Thyroid gland (tissue), 4 donors: ENCODE measurements around the gene POLK. TPM values are rescaled to one million over a fixed set of nuclear protein-coding genes. Genes with fewer than 3 reads are reported as not detected.

Source experiments
- DNase-seq, 2 donors: peaks; one replicate each; pipeline ENCODE4 v3.0.0-alpha.2; 2019
- H3K27ac ChIP-seq, 3 donors: fragments of 200-600 bp; sonication (generic); 1 replicate in 2 of 3; 2 replicates in 1 of 3; pipeline ENCODE4 v1.5.1; 2016 to 2019; ENCODE audit warnings: mild to moderate bottlenecking in 1 of 3, moderate library complexity in 1 of 3
- H3K27me3 ChIP-seq: fragments of 200-600 bp; sonication (generic); one replicate; pipeline ENCODE4 v1.5.1; 2019
- H3K36me3 ChIP-seq, 2 donors: fragments of 200-600 bp; sonication (generic); one replicate each; pipeline ENCODE4 v1.5.1; 2016 to 2019
- H3K4me1 ChIP-seq, 2 donors: fragments of 200-600 bp; sonication (generic); one replicate each; pipeline ENCODE4 v1.5.1; 2017 to 2019
- H3K4me3 ChIP-seq, 3 donors: fragments of 200-600 bp; sonication (generic); replicated peaks in 1 of 3; 1 replicate in 2 of 3; 2 replicates in 1 of 3; pipeline ENCODE4 v1.5.1; 2016; ENCODE audit warnings: mild to moderate bottlenecking in 1 of 3
- H3K9me3 ChIP-seq: fragments of 200-600 bp; sonication (generic); one replicate; pipeline ENCODE4 v1.5.1; 2017
- POLR2A ChIP-seq, 2 donors: fragments of 450-650 bp; IDR thresholded peaks; one replicate each; pipeline ENCODE4 v1.6.1; 2017; ENCODE audit warnings: antibody characterized with exemption in 2 of 2, mild to moderate bottlenecking in 2 of 2, moderate library complexity in 1 of 2
- WGBS, 2 donors: methylation state at CpG; one replicate each; pipeline ENCODE4 v1.1.5; 2017; 5-methylcytosine and 5-hydroxymethylcytosine counted together
- intact Hi-C: fragments of 100-400 bp; cut with DNase I; formaldehyde crosslinking; loops from one replicate; pipeline ENCODE4 v1.15.1; 2023
- total RNA-seq, 4 donors: library from RNA; depleted of rRNA; stranded (reverse); fragments of >200 nt; gene quantifications; one replicate each; pipeline ENCODE4 v1.2.3, GENCODE V29; 2016
- TF ChIP-seq, protein P1 (sequence below), 6 experiments: fragments of 200-600 bp in 3 of 6; fragments of 450-650 bp in 3 of 6; sonication (generic) in 3 of 6; IDR thresholded peaks; one replicate each; pipeline ENCODE4 v1.5.1; 2016 to 2019; ENCODE audit warnings: antibody characterized with exemption in 6 of 6, mild to moderate bottlenecking in 2 of 6, inconsistent platforms in 1 of 6, moderate library complexity in 1 of 6

POLK gene
- total RNA-seq, 4 donors from 2014 or later: 49.8 to 74.5 (median 63.3) TPM

- Histone ChIP-seq H3K36me3 (no peaks in the 10 kb centered on the region), H3K27me3 (no peaks in the 10 kb centered on the region), H3K4me3 (no peak overlapping the region), H3K27ac (peak overlapping the region in 2 of 3 donors; percentile 47 to 56), H3K4me1 (peaks cover 32 to 48% of the 10 kb centered on the region in 2 donors), H3K9me3 (no peaks in the 10 kb centered on the region)
- intact Hi-C loops: no loop called here
- 94 to 100% methylated on average over 2 of the region's 2 CpGs for WGBS, 2 donors
- TF ChIP-seq POLR2A (IDR thresholded peaks at IDR 0.05): no peak
- TF ChIP-seq, protein P1, sequence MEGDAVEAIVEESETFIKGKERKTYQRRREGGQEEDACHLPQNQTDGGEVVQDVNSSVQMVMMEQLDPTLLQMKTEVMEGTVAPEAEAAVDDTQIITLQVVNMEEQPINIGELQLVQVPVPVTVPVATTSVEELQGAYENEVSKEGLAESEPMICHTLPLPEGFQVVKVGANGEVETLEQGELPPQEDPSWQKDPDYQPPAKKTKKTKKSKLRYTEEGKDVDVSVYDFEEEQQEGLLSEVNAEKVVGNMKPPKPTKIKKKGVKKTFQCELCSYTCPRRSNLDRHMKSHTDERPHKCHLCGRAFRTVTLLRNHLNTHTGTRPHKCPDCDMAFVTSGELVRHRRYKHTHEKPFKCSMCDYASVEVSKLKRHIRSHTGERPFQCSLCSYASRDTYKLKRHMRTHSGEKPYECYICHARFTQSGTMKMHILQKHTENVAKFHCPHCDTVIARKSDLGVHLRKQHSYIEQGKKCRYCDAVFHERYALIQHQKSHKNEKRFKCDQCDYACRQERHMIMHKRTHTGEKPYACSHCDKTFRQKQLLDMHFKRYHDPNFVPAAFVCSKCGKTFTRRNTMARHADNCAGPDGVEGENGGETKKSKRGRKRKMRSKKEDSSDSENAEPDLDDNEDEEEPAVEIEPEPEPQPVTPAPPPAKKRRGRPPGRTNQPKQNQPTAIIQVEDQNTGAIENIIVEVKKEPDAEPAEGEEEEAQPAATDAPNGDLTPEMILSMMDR (IDR thresholded peaks at IDR 0.05): no peak
- DNase-seq: no peak
Measured at GRCh38 chr5:75468593-75468992, 43.1 kb upstream of the POLK start.

GRCh38 chr5:75469017-75469416, 42.7 kb upstream of the POLK start:
- Histone ChIP-seq H3K27me3 (no peaks in the 10 kb centered on the region), H3K4me1 (peaks cover 29 to 43% of the 10 kb centered on the region in 2 donors), H3K36me3 (no peaks in the 10 kb centered on the region), H3K9me3 (no peaks in the 10 kb centered on the region), H3K4me3 (no peak overlapping the region), H3K27ac (no peak overlapping the region)
- TF ChIP-seq, protein P1 (IDR thresholded peaks at IDR 0.05): no peak
- no peak for TF ChIP-seq POLR2A (IDR thresholded peaks at IDR 0.05)
- no peak for DNase-seq
- intact Hi-C loops: no loop called here
- 94 to 98% methylated on average over 1 of the region's 1 CpG for WGBS, 2 donors

GRCh38 chr5:75471193-75471592, 40.5 kb upstream of the POLK start:
- Histone ChIP-seq H3K9me3 (no peaks in the 10 kb centered on the region), H3K4me3 (no peak overlapping the region), H3K4me1 (peaks cover 10 to 25% of the 10 kb centered on the region in 2 donors), H3K27ac (no peak overlapping the region), H3K36me3 (no peaks in the 10 kb centered on the region), H3K27me3 (no peaks in the 10 kb centered on the region)
- DNase-seq: no peak
- intact Hi-C loops: no loop called here
- 98 to 100% methylated on average over 2 of the region's 2 CpGs for WGBS, 2 donors
- TF ChIP-seq, protein P1 (IDR thresholded peaks at IDR 0.05): no peak
- TF ChIP-seq POLR2A (IDR thresholded peaks at IDR 0.05): no peak

DNA sequence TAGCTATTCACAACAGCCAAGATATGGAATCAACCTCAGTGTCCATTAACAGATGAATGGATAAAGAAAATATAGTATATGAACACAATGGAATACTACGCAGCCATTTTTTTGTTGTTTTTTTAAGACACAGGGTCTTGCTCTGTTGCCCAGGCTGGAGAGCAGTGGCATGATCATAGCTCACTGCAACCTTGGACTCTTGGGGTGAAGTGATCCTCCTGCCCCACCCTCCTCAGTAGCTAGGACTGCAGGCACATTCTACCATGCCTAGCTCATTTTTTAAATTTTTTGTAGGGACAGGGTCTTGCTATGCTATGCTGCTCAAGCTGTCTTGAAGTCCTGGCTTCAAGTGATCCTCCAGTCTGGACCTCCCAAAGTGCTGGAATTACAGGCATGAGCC, 38.7 kb upstream of the POLK start:
- Histone ChIP-seq H3K4me1 (peaks cover 0 to 19% of the 10 kb centered on the region in 2 donors), H3K36me3 (no peaks in the 10 kb centered on the region), H3K27ac (no peak overlapping the region), H3K9me3 (no peaks in the 10 kb centered on the region), H3K4me3 (no peak overlapping the region), H3K27me3 (no peaks in the 10 kb centered on the region)
- no peak for DNase-seq
- 92 to 100% methylated on average over 1 of the region's 1 CpG for WGBS, 2 donors
- TF ChIP-seq, protein P1 (IDR thresholded peaks at IDR 0.05): no peak
- no peak for TF ChIP-seq POLR2A (IDR thresholded peaks at IDR 0.05)
- intact Hi-C loops: no loop called here

- WGBS, 2 donors: 94 to 95% methylated on average over 2 of the region's 2 CpGs
- Histone ChIP-seq H3K27me3 (no peaks in the 10 kb centered on the region), H3K27ac (no peak overlapping the region), H3K4me3 (no peak overlapping the region), H3K36me3 (no peaks in the 10 kb centered on the region), H3K9me3 (no peaks in the 10 kb centered on the region), H3K4me1 (peaks cover 0 to 14% of the 10 kb centered on the region in 2 donors)
- TF ChIP-seq POLR2A (IDR thresholded peaks at IDR 0.05): no peak
- TF ChIP-seq, protein P1 (IDR thresholded peaks at IDR 0.05): no peak
- intact Hi-C loops: no loop called here
- no peak for DNase-seq
Measured at GRCh38 chr5:75473463-75473862, 38.2 kb upstream of the POLK start.
